ENCODE data around the gene E4F1. TPM values are rescaled to one million over a fixed set of nuclear protein-coding genes. Genes with fewer than 3 reads are reported as not detected.
A peak's percentile ranks its signal among the peaks of the same experiment; 100 is the strongest.

The E4F1 gene, protein sequence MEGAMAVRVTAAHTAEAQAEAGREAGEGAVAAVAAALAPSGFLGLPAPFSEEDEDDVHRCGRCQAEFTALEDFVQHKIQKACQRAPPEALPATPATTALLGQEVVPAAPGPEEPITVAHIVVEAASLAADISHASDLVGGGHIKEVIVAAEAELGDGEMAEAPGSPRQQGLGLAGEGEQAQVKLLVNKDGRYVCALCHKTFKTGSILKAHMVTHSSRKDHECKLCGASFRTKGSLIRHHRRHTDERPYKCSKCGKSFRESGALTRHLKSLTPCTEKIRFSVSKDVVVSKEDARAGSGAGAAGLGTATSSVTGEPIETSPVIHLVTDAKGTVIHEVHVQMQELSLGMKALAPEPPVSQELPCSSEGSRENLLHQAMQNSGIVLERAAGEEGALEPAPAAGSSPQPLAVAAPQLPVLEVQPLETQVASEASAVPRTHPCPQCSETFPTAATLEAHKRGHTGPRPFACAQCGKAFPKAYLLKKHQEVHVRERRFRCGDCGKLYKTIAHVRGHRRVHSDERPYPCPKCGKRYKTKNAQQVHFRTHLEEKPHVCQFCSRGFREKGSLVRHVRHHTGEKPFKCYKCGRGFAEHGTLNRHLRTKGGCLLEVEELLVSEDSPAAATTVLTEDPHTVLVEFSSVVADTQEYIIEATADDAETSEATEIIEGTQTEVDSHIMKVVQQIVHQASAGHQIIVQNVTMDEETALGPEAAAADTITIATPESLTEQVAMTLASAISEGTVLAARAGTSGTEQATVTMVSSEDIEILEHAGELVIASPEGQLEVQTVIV
- total RNA-seq (2022) (29.5 and 30.1 TPM in 2 replicates), Bru-seq, nascent RNA (percentile 59 among the genes with signal in this experiment), BruChase-seq, experiment 1, labeled RNA remaining after a 2-hour chase (percentile 61 among the genes with signal in this experiment), BruChase-seq, experiment 2, labeled RNA remaining after a 6-hour chase (percentile 64 among the genes with signal in this experiment)
- long read RNA-seq, transcript E4F1-201 (14 exons, 2,573 nt) = major isoform, 18 of 67 reads
- long read RNA-seq, partial matches to known transcripts = 28 of 67 reads
- long read RNA-seq, other reads (novel, unspliced or antisense) = 20 of 67 reads

DNA sequence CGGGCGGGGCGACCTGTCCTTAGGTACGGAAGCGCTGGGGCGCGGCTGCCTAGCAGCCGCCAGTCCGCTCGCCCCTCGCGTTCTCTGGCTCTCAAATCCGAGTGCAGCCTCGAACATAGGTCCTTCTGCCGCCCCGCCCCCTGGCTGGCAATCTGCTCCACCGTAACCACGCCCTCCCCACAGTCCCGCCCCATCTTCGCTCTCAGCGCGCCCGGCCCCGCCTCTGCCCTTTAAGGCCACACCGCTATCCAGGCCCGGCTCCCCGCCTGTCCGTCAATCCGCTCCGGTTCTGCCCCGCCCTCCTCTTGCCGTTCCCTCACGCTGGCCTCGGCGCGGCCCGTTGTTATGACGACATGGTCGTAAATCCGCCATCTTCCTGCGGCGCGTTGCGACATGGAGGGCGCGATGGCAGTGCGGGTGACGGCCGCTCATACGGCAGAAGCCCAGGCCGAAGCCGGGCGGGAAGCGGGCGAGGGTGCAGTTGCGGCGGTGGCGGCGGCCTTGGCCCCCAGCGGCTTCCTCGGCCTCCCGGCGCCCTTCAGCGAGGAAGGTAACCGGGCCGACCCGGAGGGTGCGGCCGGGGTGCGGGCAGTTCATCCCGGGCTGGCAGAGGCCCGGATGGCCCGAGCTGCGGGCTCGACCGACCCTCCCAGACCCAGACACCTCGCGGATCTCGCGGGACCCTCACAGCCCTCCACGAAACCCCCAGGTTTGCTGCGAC is at the start of gene E4F1:
Gene E4F1, plus strand, starts transcription at position 371 of the 721 bp plus-strand sequence. Its CDS starts 23 bp downstream, at position 394.
- DNase-seq = peak; percentile 99
- Histone ChIP-seq H3K36me3 (ENCODE audit: control insufficient read depth, insufficient read depth, low read length) (no peaks in the 10 kb centered on the region), H3K27me3 (replicated peaks; ENCODE audit: control insufficient read depth, insufficient read depth, low read length) (no peaks in the 10 kb centered on the region), H3K4me1 (peaks cover 8% of the 10 kb centered on the region), H3K9me3 (no peaks in the 10 kb centered on the region), H3K4me3 (ENCODE audit: low read depth, low read length) (peak within 1 kb of the TSS; percentile 79)
- intact Hi-C loops (cut with micrococcal nuclease; ENCODE audit: unreplicated experiment) = loop anchor here (1.0 kb wide), 1 partner anchor 8 kb away; no protein-coding TSS in a partner anchor
- no TSS peak for BruUV-seq (replicated peaks)
- Mint-ChIP-seq H3K9me3 (ENCODE audit: unreplicated experiment) (no peaks in the 10 kb centered on the region), H3K36me3 (ENCODE audit: insufficient read depth, unreplicated experiment) (peaks cover 14% of the 10 kb centered on the region), H3K27ac (ENCODE audit: unreplicated experiment) (peak within 1 kb of the TSS; percentile 64), H3K4me3 (ENCODE audit: unreplicated experiment) (peak within 1 kb of the TSS; percentile 81), H3K27me3 (ENCODE audit: insufficient read depth, unreplicated experiment) (no peaks in the 10 kb centered on the region), H3K4me1 (ENCODE audit: low read depth, unreplicated experiment) (no peaks in the 10 kb centered on the region)
- TF ChIP-seq, protein P1, sequence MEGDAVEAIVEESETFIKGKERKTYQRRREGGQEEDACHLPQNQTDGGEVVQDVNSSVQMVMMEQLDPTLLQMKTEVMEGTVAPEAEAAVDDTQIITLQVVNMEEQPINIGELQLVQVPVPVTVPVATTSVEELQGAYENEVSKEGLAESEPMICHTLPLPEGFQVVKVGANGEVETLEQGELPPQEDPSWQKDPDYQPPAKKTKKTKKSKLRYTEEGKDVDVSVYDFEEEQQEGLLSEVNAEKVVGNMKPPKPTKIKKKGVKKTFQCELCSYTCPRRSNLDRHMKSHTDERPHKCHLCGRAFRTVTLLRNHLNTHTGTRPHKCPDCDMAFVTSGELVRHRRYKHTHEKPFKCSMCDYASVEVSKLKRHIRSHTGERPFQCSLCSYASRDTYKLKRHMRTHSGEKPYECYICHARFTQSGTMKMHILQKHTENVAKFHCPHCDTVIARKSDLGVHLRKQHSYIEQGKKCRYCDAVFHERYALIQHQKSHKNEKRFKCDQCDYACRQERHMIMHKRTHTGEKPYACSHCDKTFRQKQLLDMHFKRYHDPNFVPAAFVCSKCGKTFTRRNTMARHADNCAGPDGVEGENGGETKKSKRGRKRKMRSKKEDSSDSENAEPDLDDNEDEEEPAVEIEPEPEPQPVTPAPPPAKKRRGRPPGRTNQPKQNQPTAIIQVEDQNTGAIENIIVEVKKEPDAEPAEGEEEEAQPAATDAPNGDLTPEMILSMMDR (IDR thresholded peaks at IDR 0.05; ENCODE audit: insufficient read depth in 1 of 2, low read depth in 1 of 2, low read length in 1 of 2, severe bottlenecking in 1 of 2, unreplicated experiment in 1 of 2) = no peak
- ChIA-PET CTCF (interaction anchor here (0.6 to 1.0 kb wide), 2 partner anchors 46 to 259 kb away, joined by 3 to 8 read pairs; partner anchors contain the start of gene RPS2), POLR2A (interaction anchor here (0.5 to 1.1 kb wide), 3 partner anchors 9 to 50 kb away, joined by 3 to 11 read pairs (median 3); partner anchors contain the start of genes ECI1 and PGP)

DNA sequence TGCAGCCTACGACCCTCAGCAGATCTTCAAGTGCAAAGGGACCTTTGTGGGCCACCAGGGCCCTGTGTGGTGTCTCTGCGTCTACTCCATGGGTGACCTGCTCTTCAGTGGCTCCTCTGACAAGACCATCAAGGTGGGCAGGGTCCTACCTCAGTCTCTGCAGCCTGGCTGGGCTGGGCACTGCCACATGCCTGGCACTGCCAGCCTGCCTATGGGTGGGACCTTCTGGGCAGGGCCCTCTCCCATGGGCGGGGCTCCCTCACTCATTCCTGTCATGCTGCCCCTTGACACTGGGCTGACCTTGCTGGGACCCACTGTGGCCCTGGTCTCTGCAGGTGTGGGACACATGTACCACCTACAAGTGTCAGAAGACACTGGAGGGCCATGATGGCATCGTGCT is 49.5 kb upstream of the E4F1 start:
- Mint-ChIP-seq H3K9me3 (ENCODE audit: unreplicated experiment) (no peaks in the 10 kb centered on the region), H3K27me3 (ENCODE audit: insufficient read depth, unreplicated experiment) (no peaks in the 10 kb centered on the region), H3K27ac (ENCODE audit: unreplicated experiment) (no peak overlapping the region), H3K36me3 (ENCODE audit: insufficient read depth, unreplicated experiment) (peaks cover 52% of the 10 kb centered on the region), H3K4me3 (ENCODE audit: unreplicated experiment) (no peak overlapping the region), H3K4me1 (ENCODE audit: low read depth, unreplicated experiment) (no peaks in the 10 kb centered on the region)
- Histone ChIP-seq H3K36me3 (ENCODE audit: control insufficient read depth, insufficient read depth, low read length) (no peaks in the 10 kb centered on the region; the same call in 1 of the 2 replicates), H3K27me3 (replicated peaks; ENCODE audit: control insufficient read depth, insufficient read depth, low read length) (no peaks in the 10 kb centered on the region), H3K9me3 (no peaks in the 10 kb centered on the region), H3K4me1 (no peaks in the 10 kb centered on the region), H3K4me3 (ENCODE audit: low read depth, low read length) (no peak overlapping the region)
- TF ChIP-seq, protein P1 (IDR thresholded peaks at IDR 0.05; ENCODE audit: insufficient read depth in 1 of 2, low read depth in 1 of 2, low read length in 1 of 2, severe bottlenecking in 1 of 2, unreplicated experiment in 1 of 2) = no peak
- CTCF ChIA-PET = no interaction called here
- BruUV-seq (replicated peaks) = no TSS peak
- intact Hi-C loops (cut with micrococcal nuclease; ENCODE audit: unreplicated experiment) = no loop called here
- POLR2A ChIA-PET = no interaction called here
- no peak for DNase-seq

Measured in Caco-2 (cell line).